GM12872 (cell line): ENCODE data around the gene GRIK1.

Source experiments
- TF ChIP-seq, protein P1 (sequence below): IDR thresholded peaks from 3 replicates; pipeline ENCODE4 v1.5.1; 2011; ENCODE audit warnings: low read depth, mild to moderate bottlenecking, low read length, moderate library complexity; ENCODE audit not compliant: insufficient read depth

Gene GRIK1

DNA sequence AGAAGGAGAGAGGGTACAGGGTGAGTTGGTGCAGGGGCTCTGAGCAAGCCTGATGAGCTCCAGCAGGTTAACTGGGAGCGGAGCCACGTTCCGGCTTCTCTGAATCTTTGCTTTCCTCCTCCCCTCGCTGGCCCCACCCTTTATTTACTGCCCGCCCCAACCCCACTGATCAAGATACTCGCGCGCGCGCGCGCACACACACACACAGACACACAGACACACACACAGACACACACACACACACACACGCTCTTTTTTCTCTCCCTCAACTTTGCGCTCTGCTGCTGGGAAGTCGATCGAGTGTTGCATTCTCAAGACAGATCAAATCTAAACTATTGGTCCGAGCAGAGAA, at the start of gene GRIK1:
Gene GRIK1, minus strand, starts transcription at position 73 of the 352 bp plus-strand sequence.
- TF ChIP-seq, protein P1, sequence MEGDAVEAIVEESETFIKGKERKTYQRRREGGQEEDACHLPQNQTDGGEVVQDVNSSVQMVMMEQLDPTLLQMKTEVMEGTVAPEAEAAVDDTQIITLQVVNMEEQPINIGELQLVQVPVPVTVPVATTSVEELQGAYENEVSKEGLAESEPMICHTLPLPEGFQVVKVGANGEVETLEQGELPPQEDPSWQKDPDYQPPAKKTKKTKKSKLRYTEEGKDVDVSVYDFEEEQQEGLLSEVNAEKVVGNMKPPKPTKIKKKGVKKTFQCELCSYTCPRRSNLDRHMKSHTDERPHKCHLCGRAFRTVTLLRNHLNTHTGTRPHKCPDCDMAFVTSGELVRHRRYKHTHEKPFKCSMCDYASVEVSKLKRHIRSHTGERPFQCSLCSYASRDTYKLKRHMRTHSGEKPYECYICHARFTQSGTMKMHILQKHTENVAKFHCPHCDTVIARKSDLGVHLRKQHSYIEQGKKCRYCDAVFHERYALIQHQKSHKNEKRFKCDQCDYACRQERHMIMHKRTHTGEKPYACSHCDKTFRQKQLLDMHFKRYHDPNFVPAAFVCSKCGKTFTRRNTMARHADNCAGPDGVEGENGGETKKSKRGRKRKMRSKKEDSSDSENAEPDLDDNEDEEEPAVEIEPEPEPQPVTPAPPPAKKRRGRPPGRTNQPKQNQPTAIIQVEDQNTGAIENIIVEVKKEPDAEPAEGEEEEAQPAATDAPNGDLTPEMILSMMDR: no peak

DNA sequence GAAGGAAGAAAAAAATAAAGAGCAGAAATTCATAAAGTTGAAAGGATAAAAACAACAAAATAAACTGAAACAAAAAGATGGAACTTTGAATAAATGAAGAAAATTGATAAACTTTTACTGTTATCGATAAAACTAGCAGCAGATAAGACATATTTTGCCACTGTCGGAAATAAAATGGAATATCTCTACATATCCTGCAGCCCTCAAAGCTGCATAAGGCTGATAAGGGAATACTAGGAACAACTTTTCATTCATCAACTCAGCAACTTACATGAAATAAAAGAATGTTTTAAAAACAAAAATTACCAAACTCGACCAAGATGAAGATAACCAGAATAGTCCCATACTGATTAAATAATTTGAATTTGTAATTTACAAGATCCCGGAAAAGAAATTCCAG, 48.0 kb upstream of the GRIK1 start:
- TF ChIP-seq, protein P1: no peak

DNA sequence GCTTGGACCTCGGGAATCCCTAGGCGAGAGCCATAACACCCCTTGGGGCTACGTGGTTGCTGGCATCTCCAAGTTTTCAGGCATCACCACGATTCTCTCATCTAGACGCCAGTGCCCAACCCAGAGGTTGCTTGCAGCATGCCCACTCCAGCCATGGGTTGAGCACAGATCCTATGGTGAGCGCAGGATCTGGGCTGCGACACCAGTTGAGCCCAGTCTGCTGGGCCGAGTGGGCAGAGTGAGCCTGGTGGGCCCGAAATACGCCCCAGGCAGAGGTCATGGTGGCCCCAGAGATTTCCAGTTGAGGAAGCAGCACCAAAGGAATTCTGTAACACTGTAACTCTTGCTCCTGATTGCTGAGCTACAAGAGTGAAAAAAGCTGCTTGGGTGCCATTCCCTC, 46.1 kb upstream of the GRIK1 start:
- TF ChIP-seq, protein P1: no peak

DNA sequence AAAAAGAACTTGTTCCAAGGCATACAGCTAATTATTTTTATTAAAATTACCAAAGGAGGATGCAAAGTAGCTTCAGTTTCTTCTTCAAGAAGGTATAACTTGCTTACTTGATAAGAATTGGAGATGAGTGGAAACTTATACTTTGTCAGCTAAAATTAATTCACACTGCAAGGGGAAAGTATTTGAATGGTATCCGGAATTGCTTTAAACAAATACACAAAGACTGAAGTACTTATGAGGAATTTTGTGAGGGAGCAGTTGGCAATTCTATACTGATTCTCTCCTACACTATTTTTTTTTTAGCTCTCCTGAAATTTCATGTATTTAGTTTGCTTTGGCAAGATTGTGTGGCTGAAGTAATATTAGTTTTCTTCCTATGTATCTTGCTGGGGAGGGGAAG, 39.2 kb upstream of the GRIK1 start:
- TF ChIP-seq, protein P1: no peak

DNA sequence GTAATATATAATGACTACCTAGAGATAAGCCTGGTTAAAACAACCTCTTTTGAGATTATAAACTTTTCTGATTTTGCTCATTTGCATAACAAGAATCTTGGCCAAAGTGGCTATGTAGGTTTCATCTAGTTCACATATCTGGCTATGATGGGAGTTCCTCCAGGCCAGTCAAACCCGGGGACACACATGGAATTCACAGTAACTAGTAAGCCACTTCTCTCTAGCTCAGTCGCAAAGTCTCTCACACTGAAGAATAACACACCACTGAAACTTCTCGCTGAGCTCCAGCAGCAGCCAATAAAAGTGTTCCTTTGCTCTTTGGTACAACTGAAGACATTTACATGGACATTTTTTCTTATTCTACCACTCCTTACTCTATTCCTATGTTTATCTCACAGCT, 36.0 kb upstream of the GRIK1 start:
- TF ChIP-seq, protein P1: no peak

DNA sequence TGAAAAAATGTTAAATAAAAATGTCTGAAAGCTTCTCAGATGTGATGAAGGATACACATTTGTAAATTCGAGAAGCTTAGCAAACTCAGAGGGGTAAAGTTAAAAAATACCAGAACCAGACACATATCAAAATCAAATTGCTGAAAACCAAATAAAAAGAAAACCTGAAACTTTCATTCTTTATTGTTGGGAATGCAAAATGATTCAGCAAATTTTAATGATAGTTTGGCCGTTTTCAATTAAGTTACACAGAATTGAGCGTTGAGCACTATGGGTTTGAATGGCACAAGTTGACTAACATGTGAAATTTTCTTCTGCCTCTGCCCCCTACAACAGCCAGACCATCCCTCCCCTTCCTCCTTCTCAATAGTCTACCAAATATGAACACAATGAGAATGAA, 33.5 kb upstream of the GRIK1 start:
- TF ChIP-seq, protein P1: no peak

DNA sequence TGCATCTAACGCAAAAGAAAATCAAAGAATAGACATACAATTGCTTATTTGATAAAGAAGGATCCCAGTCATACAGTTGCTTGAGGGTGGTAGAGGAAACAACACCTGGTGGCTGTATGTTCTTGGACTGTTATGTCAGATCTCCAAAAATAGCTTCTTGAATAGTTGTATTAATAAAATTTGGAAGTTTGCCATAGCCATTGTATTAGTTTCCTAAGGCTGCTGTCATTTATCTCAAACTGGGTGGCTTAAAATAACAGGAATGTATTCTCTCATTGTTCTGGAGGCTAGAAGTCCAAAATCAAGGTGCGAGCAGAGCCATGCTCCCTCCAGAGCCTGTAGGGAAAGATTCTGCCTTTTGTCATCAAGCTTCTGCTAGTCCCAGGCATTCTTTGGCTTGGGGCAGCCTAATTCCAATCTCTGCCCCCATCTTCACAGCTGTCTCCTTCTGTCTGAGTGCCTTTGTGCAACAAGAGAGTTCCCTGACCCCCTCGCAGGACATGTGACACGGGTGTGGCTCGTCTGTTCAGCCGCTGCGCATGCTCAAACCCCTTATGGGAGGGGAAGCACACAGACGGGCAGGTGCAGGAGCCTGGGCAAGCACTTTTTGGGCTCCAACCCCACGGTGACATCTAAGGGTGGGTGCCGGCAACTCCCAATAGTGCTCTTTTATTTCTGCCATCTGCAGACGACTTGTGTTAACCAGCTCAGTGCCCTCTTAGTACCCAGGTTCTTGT, 21.7 kb upstream of the GRIK1 start:
- TF ChIP-seq, protein P1: no peak
